ENCODE data around the gene PRDX4.

PRDX4 gene

GRCh38 chrX:23699636-23700194 is 32.4 kb downstream of the PRDX4 start:
- H3K9me2 ChIP-seq (replicated peaks; ENCODE audit: insufficient read depth, low read length) = no peaks in the 10 kb centered on the region
- DNase-seq = no peak
- H3K4me1 ChIP-seq (ENCODE audit: low read length) = no peaks in the 10 kb centered on the region
- H3K79me2 ChIP-seq (ENCODE audit: low read length) = no peaks in the 10 kb centered on the region
- H3F3A ChIP-seq (ENCODE audit: insufficient read depth, low read length) = no peaks in the 10 kb centered on the region
- no peaks in the 10 kb centered on the region for H3K27me3 ChIP-seq (replicated peaks; ENCODE audit: insufficient read depth, low read length)
- no peak overlapping the region for H3K4me3 ChIP-seq (ENCODE audit: low read length)
- H2AFZ ChIP-seq (ENCODE audit: low read length) = no peak overlapping the region
- H3K36me3 ChIP-seq (replicated peaks; ENCODE audit: insufficient read depth, low read length) = no peaks in the 10 kb centered on the region
- no peaks in the 10 kb centered on the region for H3K9me3 ChIP-seq (replicated peaks; ENCODE audit: insufficient read depth, low read length)
- H3K4me2 ChIP-seq (ENCODE audit: low read depth, low read length) = no peak overlapping the region
- H4K20me1 ChIP-seq (ENCODE audit: insufficient read depth, low read length) = no peaks in the 10 kb centered on the region
- no peak for TF ChIP-seq EZH2phosphoT487 (IDR thresholded peaks at IDR 0.05; ENCODE audit: low read length)
- no peak for TF ChIP-seq CTCF (IDR thresholded peaks at IDR 0.05; ENCODE audit: low read length)
- TF ChIP-seq EZH2 (optimal IDR thresholded peaks at IDR 0.05; ENCODE audit: low read depth, low read length) = no peak
- H3K9ac ChIP-seq (ENCODE audit: low read length) = no peak overlapping the region
- no peak overlapping the region for H3K27ac ChIP-seq (ENCODE audit: low read length)

- no peak for DNase-seq
- Histone ChIP-seq H3K4me1 (ENCODE audit: low read length) (no peaks in the 10 kb centered on the region), H2AFZ (ENCODE audit: low read length) (no peak overlapping the region), H3K9me2 (replicated peaks; ENCODE audit: insufficient read depth, low read length) (no peaks in the 10 kb centered on the region), H3K9me3 (replicated peaks; ENCODE audit: insufficient read depth, low read length) (no peaks in the 10 kb centered on the region), H4K20me1 (ENCODE audit: insufficient read depth, low read length) (no peaks in the 10 kb centered on the region), H3K4me3 (ENCODE audit: low read length) (no peak overlapping the region), H3F3A (ENCODE audit: insufficient read depth, low read length) (no peaks in the 10 kb centered on the region), H3K36me3 (replicated peaks; ENCODE audit: insufficient read depth, low read length) (no peaks in the 10 kb centered on the region), H3K27ac (ENCODE audit: low read length) (no peak overlapping the region), H3K9ac (ENCODE audit: low read length) (no peak overlapping the region), H3K27me3 (replicated peaks; ENCODE audit: insufficient read depth, low read length) (no peaks in the 10 kb centered on the region), H3K4me2 (ENCODE audit: low read depth, low read length) (no peak overlapping the region), H3K79me2 (ENCODE audit: low read length) (no peaks in the 10 kb centered on the region)
- no peak for TF ChIP-seq CTCF (IDR thresholded peaks at IDR 0.05; ENCODE audit: low read length)
Observed at GRCh38 chrX:23704673-23705206, 37.4 kb downstream of the PRDX4 start.

- Histone ChIP-seq H3K9me3 (replicated peaks; ENCODE audit: insufficient read depth, low read length) (no peaks in the 10 kb centered on the region), H3K27me3 (replicated peaks; ENCODE audit: insufficient read depth, low read length) (no peaks in the 10 kb centered on the region), H3K9me2 (replicated peaks; ENCODE audit: insufficient read depth, low read length) (no peaks in the 10 kb centered on the region), H3K4me3 (ENCODE audit: low read length) (no peak overlapping the region), H3K4me2 (ENCODE audit: low read depth, low read length) (no peak overlapping the region), H3K79me2 (ENCODE audit: low read length) (no peaks in the 10 kb centered on the region), H3F3A (ENCODE audit: insufficient read depth, low read length) (no peaks in the 10 kb centered on the region), H3K9ac (ENCODE audit: low read length) (no peak overlapping the region), H3K36me3 (replicated peaks; ENCODE audit: insufficient read depth, low read length) (no peaks in the 10 kb centered on the region), H3K27ac (ENCODE audit: low read length) (no peak overlapping the region), H3K4me1 (ENCODE audit: low read length) (no peaks in the 10 kb centered on the region), H2AFZ (ENCODE audit: low read length) (no peak overlapping the region), H4K20me1 (ENCODE audit: insufficient read depth, low read length) (no peaks in the 10 kb centered on the region)
- DNase-seq = no peak
- TF ChIP-seq EZH2 (optimal IDR thresholded peaks at IDR 0.05; ENCODE audit: low read depth, low read length) (no peak), EZH2phosphoT487 (IDR thresholded peaks at IDR 0.05; ENCODE audit: low read length) (no peak), CTCF (IDR thresholded peaks at IDR 0.05; ENCODE audit: low read length) (no peak)
Observed at GRCh38 chrX:23705235-23705634, 37.9 kb downstream of the PRDX4 start.
